Stimulated activated naive CD8-positive, alpha-beta T cell treated with anti-CD3 and anti-CD28 coated beads, Interleukin-15, Interleukin-2, amounts not matched to agents 100 U/mL and 50 U/mL, for 24 hours (primary cell): ENCODE data around the gene TRIM45.
A peak's percentile ranks its signal among the peaks of the same experiment; 100 is the strongest.
"Not testable (repeated sequence)": the region's sequence is repeated elsewhere in the genome, so short reads cannot be mapped to it uniquely, and the experiment has no call there.

Experiments used
- ATAC-seq: fragments of 150-1000 bp; cut with Tn5 transposase; one replicate; pipeline ENCODE4 v1.10.0; 2021
- DNase-seq: peaks from one replicate; pipeline ENCODE4 v3.0.0; 2021

TRIM45 gene

DNA sequence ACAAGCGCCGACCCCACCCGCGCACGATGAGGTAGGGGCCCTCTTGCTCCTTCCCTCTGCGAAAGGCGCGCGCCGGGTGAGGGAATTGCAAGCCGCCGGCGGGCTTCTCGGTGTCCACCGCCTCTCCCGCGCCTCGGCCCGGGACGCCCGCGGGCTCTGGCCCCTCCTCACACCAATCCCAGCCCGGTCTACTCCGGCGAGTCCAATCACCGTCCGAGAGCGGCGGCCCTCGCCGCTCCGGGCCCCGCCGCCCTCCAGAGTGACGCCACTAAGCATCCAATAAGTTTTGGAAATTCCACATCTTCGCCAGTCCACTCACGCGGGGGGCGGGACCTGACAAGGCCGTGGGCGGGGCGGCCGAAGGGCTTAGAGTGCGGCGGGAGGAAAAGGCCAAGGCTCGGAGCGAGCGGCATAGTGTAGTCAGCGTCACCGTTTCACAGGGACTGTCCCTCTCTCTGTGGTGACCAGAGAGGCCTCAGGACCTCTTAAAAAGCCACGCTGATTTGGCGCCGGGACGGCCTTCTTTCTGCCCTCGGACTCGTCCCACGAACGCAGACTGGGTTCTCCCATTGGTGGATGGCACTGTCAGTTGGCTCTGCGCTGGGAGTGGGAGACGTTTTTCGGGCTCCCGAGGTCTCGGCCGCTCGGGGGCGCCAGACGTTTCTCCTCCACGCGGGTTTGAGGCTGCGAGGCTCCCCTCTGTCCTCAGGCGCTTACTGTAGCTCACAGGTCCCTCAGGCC is at the start of gene TRIM45:
Gene TRIM45 (minus strand): TSS at position 161 of the 741 bp plus-strand sequence. CDS start 548 bp downstream, outside the sequence.
- ATAC-seq (peak; percentile 89), DNase-seq (peak; percentile 87)

- DNase-seq: no peak
- no peak for ATAC-seq
Observed at GRCh38 chr1:117169871-117170596, 48.5 kb upstream of the TRIM45 start.

GRCh38 chr1:117167402-117167801 is 45.9 kb upstream of the TRIM45 start:
- ATAC-seq (no peak), DNase-seq (no peak)

GRCh38 chr1:117166076-117166475 is 44.5 kb upstream of the TRIM45 start:
- ATAC-seq (no peak), DNase-seq (no peak)

DNA sequence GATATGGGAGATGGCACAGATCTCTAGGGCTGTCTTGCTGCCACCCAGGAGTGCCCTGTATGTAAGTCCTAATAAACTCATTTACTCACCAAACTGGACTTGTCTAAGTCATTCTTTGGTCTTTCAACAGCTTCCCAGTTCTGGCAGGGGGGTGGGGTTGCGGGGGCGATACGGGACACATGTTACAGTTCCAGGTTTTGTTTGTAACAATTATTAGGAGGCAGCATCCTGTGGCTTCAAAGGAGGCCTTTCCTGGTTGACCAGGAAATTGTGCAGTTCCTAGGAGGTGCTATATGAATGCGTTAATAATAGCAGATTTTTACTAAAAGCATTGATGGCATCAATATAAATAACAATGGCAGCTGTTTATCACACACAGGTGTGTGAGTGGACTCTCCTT is 42.7 kb upstream of the TRIM45 start:
- DNase-seq (no peak), ATAC-seq (no peak)

DNA sequence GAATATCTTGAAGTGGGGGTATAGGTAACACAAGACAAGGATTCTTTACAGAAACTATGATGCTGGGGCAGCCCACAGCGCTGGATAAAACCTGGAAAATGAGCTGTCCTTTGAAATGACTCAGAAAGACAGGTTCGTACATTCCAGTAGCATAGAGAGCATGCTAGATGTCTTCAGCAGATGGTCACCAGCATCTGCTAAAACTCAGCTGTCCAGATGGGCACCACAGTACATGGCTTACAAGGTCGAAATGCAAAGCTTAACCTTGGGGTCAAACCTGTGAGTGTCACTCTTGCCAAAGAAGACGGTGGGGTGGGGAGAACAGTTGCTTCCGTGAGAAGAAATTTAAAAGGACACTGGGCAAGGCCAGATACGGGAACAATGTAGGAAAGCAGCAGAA is 41.3 kb upstream of the TRIM45 start:
- DNase-seq: no peak
- ATAC-seq: no peak

DNA sequence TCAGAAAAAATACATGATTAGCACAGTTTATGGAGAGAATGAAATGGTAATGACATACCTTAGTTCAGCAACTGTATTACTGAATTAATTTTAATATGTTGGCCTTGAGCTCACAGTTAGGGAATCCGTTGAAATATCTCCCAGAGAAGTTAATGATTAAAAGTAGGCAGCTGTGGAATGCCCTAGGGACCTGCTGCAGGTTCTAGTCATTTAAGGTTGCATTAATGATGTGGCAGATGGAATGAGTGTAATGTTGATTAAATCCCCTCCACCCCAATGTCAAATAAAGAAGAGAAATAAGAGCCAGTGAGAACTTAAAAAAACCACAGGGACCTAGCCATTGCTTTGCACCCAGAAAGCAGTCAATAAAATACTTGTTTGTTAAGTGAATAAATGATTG is 40.3 kb upstream of the TRIM45 start:
- no peak for ATAC-seq
- no peak for DNase-seq

DNA sequence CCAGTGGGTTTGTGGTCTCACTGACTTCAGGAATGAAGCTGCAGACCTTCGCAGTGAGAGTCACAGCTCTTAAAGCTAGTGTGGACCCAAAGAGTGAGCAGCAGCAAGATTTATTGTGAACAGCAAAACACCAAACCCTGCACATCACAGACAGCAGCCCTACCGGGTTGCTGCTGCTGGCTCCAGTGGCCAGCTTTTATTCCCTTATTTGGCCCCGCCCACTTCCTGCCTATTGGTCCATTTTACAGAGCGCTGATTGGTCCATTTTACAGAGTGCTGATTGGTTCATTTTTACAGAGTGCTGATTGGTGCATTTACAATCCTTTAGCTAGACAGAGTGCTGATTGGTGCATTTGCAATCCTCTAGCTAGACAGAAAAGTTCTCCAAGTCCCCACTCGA is 29.8 kb upstream of the TRIM45 start:
- DNase-seq, ATAC-seq: not testable (repeated sequence)

GRCh38 chr1:117150316-117150715 is 28.8 kb upstream of the TRIM45 start:
- ATAC-seq (no peak), DNase-seq (no peak)

- no peak for ATAC-seq
- no peak for DNase-seq
Observed at GRCh38 chr1:117147856-117148588, 26.5 kb upstream of the TRIM45 start.

- DNase-seq (no peak), ATAC-seq (no peak)
Observed at GRCh38 chr1:117147341-117147831, 25.8 kb upstream of the TRIM45 start.

DNA sequence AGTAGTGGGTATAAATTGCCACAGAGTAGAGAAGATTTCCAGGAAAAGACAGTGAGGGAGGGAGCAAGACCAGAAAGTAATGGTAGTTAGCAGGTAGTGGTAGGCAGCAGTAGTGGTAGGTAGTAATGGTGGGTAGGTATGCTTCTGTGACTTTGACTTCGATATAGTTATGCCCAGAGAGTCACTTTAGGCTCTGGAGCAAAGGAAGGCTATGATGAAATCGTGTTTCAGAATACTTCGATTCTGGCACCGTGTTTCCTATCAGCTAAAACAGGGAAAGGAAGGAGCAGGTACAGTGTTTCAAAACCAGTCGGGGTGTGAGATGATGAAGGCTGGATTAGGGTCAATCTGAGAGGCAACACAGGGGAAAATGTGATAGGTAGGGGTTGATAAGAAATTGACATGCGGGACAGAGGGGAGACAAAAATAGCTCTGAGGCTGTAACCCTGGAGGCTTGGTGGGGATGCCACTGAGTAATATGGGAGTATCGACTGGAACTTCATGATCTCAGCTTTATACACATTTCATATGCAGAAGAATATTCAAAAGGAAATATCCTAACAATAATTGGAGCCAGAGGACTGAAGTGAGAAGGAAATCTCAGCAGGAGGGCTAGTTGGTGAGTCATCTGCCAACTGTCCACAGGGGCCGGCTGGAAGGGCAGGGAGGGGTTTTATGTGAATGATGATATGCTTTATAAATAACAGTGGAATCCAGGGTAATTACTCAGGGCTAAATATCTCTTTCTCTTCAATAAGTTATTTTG is 25.2 kb upstream of the TRIM45 start:
- DNase-seq (no peak), ATAC-seq (no peak)

GRCh38 chr1:117146072-117146471 is 24.5 kb upstream of the TRIM45 start:
- DNase-seq: no peak
- no peak for ATAC-seq

DNA sequence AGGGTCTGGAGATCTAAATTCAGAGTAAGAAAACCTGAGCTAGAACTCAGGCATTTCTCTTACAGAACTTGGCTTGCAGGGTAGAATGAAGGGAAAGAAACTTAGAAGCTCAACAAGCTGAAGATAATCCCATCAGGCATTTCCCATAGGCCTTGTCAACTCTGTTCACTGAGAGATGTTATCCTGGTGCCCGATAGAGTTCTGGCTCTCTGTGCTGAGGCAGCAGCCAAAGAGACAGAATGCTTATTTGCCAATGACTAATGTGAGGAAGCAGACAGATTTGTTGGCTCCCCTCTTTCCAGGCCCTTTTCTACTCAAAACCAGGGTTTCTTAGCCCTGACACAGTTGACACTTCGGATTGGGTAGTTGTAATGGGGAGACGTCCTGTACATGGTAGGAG is 22.3 kb upstream of the TRIM45 start:
- ATAC-seq (no peak), DNase-seq (no peak)

DNA sequence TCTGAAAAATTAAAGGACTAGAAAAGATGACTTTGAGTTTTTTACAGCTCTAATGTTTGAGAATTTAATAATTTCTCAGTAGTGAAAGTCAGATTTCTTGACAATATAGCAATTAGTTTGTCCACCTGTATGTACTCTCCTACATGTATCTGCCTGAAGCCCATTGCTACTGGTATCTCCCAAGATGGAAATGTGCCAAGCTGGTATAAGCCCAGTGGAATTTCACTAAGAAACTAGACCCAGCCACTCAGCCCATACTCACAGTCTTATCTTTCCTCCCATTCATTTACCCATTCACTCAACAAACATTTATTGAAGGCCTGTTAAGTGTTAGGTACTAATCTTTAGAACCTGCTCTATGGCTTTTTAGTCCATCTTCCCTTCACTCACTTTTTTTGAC is 21.6 kb upstream of the TRIM45 start:
- DNase-seq (no peak), ATAC-seq (no peak)

- ATAC-seq (no peak), DNase-seq (no peak)
Observed at GRCh38 chr1:117142200-117142599, 20.7 kb upstream of the TRIM45 start.

- DNase-seq (no peak), ATAC-seq (no peak)
Observed at GRCh38 chr1:117138561-117138960, 17.0 kb upstream of the TRIM45 start.

DNA sequence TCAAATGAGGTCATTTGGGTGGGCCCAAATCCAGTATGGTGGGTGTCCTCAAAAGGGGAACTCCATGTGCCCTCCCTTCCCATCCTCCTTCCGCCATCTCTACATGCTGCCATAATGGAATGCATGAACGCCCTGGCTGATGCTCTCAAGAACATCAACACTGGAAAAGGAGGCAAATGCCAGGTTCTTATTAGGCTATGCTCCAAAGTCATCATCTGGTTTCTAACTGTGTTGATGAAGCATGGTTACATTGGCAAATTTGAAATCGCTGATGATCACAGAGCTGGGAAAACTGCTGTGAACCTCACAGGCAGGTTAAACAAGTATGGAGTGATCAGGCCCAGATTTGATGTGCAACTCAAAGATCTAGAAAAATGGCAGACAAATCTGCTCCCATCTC is 16.6 kb upstream of the TRIM45 start:
- DNase-seq: no peak

GRCh38 chr1:117137281-117137855 is 15.8 kb upstream of the TRIM45 start:
- ATAC-seq (no peak), DNase-seq (no peak)

More for the DNA sequence above, 16.6 kb upstream of the TRIM45 start:
- no peak for ATAC-seq

DNA sequence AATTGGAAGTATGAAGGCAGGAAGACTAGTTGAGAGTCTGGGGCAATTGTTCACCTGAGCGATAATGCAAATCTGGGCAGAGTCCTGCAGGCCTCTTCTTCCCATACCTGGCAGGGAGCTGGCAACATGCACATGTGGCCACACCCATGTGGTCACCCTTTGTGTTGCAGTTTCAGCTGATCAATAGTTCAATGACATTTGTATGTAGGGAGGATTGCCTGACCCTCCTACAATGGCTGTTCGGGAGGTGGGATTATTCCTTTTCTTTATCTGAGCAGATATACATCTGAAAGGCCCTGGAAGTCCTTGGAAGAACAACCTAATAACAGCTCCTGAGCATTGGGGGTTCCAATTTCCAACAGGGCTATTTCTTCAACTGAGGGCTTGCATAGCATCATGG is 15.2 kb upstream of the TRIM45 start:
- DNase-seq (no peak), ATAC-seq (no peak)

GRCh38 chr1:117135329-117135728 is 13.8 kb upstream of the TRIM45 start:
- DNase-seq: no peak
- no peak for ATAC-seq

- no peak for DNase-seq
- ATAC-seq: no peak
Observed at GRCh38 chr1:117130526-117130925, 9.0 kb upstream of the TRIM45 start.
